WTC11 (cell line): ENCODE measurements around the gene METTL22. TPM values are rescaled to one million over a fixed set of nuclear protein-coding genes. Genes with fewer than 3 reads are reported as not detected.

Experiments
- ATAC-seq: fragments of 200-7000 bp; cut with Tn5 transposase; 2 replicates; pipeline ENCODE4 v1.10.0; 2021; ENCODE audit warnings: mild to moderate bottlenecking, moderate library complexity
- CTCF ChIA-PET: fragments of 300-600 bp; sonication (Branson Sonifier 250); formaldehyde crosslinking; loops from one replicate; lab custom pipeline; 2021; ENCODE audit warnings: antibody characterized with exemption; lab: Charles Lee
- POLR2A ChIA-PET: fragments of 350-600 bp; sonication (Branson Sonifier 250); formaldehyde crosslinking; loops from one replicate; lab custom pipeline; 2021; ENCODE audit warnings: antibody characterized with exemption; lab: Charles Lee
- DNase-seq: peaks from one replicate; pipeline ENCODE4 v3.0.0; 2021; ENCODE audit warnings: low spot score
- H3K27ac Mint-ChIP-seq: 2 replicates; pipeline ENCODE4 v1.8.0; 2021; ENCODE audit warnings: mixed read lengths
- H3K27me3 Mint-ChIP-seq: 2 replicates; pipeline ENCODE4 v1.8.0; 2021; ENCODE audit warnings: low read depth, mild to moderate bottlenecking, moderate library complexity, mixed read lengths
- H3K36me3 Mint-ChIP-seq: 2 replicates; pipeline ENCODE4 v1.8.0; 2021; ENCODE audit warnings: mixed read lengths
- H3K4me1 Mint-ChIP-seq: 2 replicates; pipeline ENCODE4 v1.8.0; 2022; ENCODE audit warnings: mixed read lengths
- H3K4me3 Mint-ChIP-seq: 2 replicates; pipeline ENCODE4 v1.8.0; 2021; ENCODE audit warnings: mild to moderate bottlenecking, moderate library complexity, mixed read lengths
- H3K9me3 Mint-ChIP-seq: 2 replicates; pipeline ENCODE4 v1.8.0; 2021; ENCODE audit warnings: mixed read lengths
- CTCF ChIP-seq: fragments of 200-600 bp; IDR thresholded peaks from 2 replicates; pipeline ENCODE4 v1.8.0; 2022; ENCODE audit warnings: antibody characterized with exemption
- GTF2I ChIP-seq: fragments of 250-450 bp; sonication (Bioruptor Pico); conservative IDR thresholded peaks from 2 replicates; pipeline ENCODE4 v1.4.0; 2021; ENCODE audit warnings: mild to moderate bottlenecking
- IRF1 ChIP-seq: sonication (generic); formaldehyde crosslinking; IDR thresholded peaks from 2 replicates; pipeline ENCODE4 v1.8.0; 2023; ENCODE audit warnings: missing genetic modification reagents
- MYBL2 ChIP-seq: sonication (generic); formaldehyde crosslinking; IDR thresholded peaks from 2 replicates; pipeline ENCODE4 v1.8.1; 2023; ENCODE audit warnings: mild to moderate bottlenecking, moderate library complexity, missing genetic modification reagents
- NFYB ChIP-seq: sonication (generic); formaldehyde crosslinking; conservative IDR thresholded peaks from 2 replicates; pipeline ENCODE4 v1.8.0; 2022; ENCODE audit warnings: low read depth, missing genetic modification reagents
- PRDM15 ChIP-seq: sonication (generic); formaldehyde crosslinking; IDR thresholded peaks from 2 replicates; pipeline ENCODE4 v1.8.0; 2022; ENCODE audit warnings: missing genetic modification reagents
- SMAD3 ChIP-seq: sonication (generic); formaldehyde crosslinking; IDR thresholded peaks from 2 replicates; pipeline ENCODE4 v1.8.0; 2022; ENCODE audit warnings: missing genetic modification reagents, mild to moderate bottlenecking, borderline replicate concordance
- TCF7 ChIP-seq: sonication (generic); formaldehyde crosslinking; IDR thresholded peaks from 2 replicates; pipeline ENCODE4 v1.8.0; 2022; ENCODE audit warnings: mild to moderate bottlenecking, low read depth, missing genetic modification reagents, moderate library complexity
- ZNF121 ChIP-seq: sonication (generic); formaldehyde crosslinking; IDR thresholded peaks from 2 replicates; pipeline ENCODE4 v1.8.0; 2023; ENCODE audit warnings: missing genetic modification reagents
- ZNF219 ChIP-seq: sonication (generic); formaldehyde crosslinking; IDR thresholded peaks from 2 replicates; pipeline ENCODE4 v1.8.0; 2023; ENCODE audit warnings: missing genetic modification reagents, mild to moderate bottlenecking, borderline replicate concordance
- ZNF396 ChIP-seq: fragments of 250-450 bp; sonication (Bioruptor Pico); IDR thresholded peaks from 2 replicates; pipeline ENCODE4 v1.8.0; 2021; ENCODE audit warnings: mild to moderate bottlenecking, moderate library complexity, borderline replicate concordance
- total RNA-seq: library from RNA; stranded (reverse); gene quantifications from 3 replicates; pipeline ENCODE4 v1.2.3, GENCODE V29; 2021
- TF ChIP-seq, protein P1 (sequence below): sonication (generic); formaldehyde crosslinking; IDR thresholded peaks from 2 replicates; pipeline ENCODE4 v1.8.1; 2022; ENCODE audit warnings: mild to moderate bottlenecking, moderate library complexity, missing genetic modification reagents
- TF ChIP-seq, protein P2 (sequence below): sonication (generic); formaldehyde crosslinking; IDR thresholded peaks from 2 replicates; pipeline ENCODE4 v1.8.1; 2023; ENCODE audit warnings: mild to moderate bottlenecking, missing genetic modification reagents
- TF ChIP-seq, protein P3 (sequence below): fragments of 250-450 bp; sonication (Bioruptor Pico); IDR thresholded peaks from 2 replicates; pipeline ENCODE4 v1.9.0; 2021; ENCODE audit warnings: mild to moderate bottlenecking, borderline replicate concordance
- TF ChIP-seq, protein P4 (sequence below): fragments of 250-450 bp; sonication (Bioruptor Pico); IDR thresholded peaks from 2 replicates; pipeline ENCODE4 v1.9.0; 2021; ENCODE audit warnings: moderate library complexity, mild to moderate bottlenecking, inconsistent platforms, borderline replicate concordance

Gene METTL22
- total RNA-seq, 1 experiment from 2014 or later, result 82.0 TPM

DNA sequence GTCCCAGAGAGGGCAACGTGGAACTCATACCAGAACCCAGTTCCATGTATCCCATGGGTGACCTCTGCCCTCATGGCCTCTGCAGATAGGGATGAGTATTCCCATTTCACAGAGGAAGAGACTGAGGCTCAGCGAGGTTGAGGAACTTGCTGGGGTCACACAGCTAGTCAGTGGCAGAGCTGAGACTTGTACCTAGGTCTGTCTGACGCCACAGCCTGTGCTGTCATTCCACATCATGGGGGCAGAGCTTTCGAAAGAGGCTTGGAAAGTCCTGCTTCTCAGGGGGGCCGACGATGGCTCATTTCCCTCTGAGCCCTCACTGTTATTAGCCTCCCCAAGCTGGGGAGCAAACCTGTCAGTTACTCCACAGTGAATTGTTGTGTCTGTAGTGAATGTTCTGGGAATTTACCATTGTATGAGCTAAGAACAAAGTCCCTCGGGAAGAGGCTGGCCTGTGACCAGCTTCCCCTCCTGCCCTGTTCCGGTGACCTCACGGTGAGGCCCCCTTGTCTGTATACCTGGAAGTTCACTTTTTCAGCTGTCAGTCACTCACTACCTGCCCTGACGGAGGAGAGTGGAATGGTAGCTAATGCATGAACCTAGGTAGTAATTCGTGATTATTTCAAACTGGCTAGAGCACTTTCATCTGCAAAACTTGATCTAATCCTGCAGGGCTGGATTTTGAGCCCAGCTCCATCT lies 8.9 kb downstream of the METTL22 start:
- Mint-ChIP-seq H3K4me3 (no peak overlapping the region), H3K27ac (no peak overlapping the region), H3K36me3 (peaks cover 76% of the 10 kb centered on the region), H3K27me3 (no peaks in the 10 kb centered on the region), H3K4me1 (no peaks in the 10 kb centered on the region), H3K9me3 (no peaks in the 10 kb centered on the region)
- ChIA-PET CTCF (no interaction called here), POLR2A (no interaction called here)
- ATAC-seq (no peak), DNase-seq (no peak)
- TF ChIP-seq NFYB, result no peak
- no peak for TF ChIP-seq CTCF
- no peak for TF ChIP-seq IRF1 (CRISPR knock-in tag)
- TF ChIP-seq PRDM15 (CRISPR knock-in tag), result no peak
- no peak for TF ChIP-seq SMAD3
- TF ChIP-seq, protein P1, sequence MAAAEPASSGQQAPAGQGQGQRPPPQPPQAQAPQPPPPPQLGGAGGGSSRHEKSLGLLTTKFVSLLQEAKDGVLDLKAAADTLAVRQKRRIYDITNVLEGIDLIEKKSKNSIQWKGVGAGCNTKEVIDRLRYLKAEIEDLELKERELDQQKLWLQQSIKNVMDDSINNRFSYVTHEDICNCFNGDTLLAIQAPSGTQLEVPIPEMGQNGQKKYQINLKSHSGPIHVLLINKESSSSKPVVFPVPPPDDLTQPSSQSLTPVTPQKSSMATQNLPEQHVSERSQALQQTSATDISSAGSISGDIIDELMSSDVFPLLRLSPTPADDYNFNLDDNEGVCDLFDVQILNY (CRISPR knock-in tag), result no peak
- no peak for TF ChIP-seq ZNF121
- no peak for TF ChIP-seq TCF7 (CRISPR knock-in tag)
- TF ChIP-seq, protein P2, sequence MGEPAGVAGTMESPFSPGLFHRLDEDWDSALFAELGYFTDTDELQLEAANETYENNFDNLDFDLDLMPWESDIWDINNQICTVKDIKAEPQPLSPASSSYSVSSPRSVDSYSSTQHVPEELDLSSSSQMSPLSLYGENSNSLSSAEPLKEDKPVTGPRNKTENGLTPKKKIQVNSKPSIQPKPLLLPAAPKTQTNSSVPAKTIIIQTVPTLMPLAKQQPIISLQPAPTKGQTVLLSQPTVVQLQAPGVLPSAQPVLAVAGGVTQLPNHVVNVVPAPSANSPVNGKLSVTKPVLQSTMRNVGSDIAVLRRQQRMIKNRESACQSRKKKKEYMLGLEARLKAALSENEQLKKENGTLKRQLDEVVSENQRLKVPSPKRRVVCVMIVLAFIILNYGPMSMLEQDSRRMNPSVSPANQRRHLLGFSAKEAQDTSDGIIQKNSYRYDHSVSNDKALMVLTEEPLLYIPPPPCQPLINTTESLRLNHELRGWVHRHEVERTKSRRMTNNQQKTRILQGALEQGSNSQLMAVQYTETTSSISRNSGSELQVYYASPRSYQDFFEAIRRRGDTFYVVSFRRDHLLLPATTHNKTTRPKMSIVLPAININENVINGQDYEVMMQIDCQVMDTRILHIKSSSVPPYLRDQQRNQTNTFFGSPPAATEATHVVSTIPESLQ, result no peak
- TF ChIP-seq, protein P3, sequence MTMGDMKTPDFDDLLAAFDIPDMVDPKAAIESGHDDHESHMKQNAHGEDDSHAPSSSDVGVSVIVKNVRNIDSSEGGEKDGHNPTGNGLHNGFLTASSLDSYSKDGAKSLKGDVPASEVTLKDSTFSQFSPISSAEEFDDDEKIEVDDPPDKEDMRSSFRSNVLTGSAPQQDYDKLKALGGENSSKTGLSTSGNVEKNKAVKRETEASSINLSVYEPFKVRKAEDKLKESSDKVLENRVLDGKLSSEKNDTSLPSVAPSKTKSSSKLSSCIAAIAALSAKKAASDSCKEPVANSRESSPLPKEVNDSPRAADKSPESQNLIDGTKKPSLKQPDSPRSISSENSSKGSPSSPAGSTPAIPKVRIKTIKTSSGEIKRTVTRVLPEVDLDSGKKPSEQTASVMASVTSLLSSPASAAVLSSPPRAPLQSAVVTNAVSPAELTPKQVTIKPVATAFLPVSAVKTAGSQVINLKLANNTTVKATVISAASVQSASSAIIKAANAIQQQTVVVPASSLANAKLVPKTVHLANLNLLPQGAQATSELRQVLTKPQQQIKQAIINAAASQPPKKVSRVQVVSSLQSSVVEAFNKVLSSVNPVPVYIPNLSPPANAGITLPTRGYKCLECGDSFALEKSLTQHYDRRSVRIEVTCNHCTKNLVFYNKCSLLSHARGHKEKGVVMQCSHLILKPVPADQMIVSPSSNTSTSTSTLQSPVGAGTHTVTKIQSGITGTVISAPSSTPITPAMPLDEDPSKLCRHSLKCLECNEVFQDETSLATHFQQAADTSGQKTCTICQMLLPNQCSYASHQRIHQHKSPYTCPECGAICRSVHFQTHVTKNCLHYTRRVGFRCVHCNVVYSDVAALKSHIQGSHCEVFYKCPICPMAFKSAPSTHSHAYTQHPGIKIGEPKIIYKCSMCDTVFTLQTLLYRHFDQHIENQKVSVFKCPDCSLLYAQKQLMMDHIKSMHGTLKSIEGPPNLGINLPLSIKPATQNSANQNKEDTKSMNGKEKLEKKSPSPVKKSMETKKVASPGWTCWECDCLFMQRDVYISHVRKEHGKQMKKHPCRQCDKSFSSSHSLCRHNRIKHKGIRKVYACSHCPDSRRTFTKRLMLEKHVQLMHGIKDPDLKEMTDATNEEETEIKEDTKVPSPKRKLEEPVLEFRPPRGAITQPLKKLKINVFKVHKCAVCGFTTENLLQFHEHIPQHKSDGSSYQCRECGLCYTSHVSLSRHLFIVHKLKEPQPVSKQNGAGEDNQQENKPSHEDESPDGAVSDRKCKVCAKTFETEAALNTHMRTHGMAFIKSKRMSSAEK (CRISPR knock-in tag), result no peak
- TF ChIP-seq ZNF396 (CRISPR knock-in tag), result no peak
- TF ChIP-seq MYBL2, result no peak
- no peak for TF ChIP-seq GTF2I (CRISPR knock-in tag)
- TF ChIP-seq, protein P4, sequence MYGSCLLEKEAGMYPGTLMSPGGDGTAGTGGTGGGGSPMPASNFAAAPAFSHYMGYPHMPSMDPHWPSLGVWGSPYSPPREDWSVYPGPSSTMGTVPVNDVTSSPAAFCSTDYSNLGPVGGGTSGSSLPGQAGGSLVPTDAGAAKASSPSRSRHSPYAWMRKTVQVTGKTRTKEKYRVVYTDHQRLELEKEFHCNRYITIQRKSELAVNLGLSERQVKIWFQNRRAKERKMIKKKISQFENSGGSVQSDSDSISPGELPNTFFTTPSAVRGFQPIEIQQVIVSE (CRISPR knock-in tag), result no peak
- no peak for TF ChIP-seq ZNF219 (CRISPR knock-in tag)
